ENCODE data around the gene TSPAN7.

DNA sequence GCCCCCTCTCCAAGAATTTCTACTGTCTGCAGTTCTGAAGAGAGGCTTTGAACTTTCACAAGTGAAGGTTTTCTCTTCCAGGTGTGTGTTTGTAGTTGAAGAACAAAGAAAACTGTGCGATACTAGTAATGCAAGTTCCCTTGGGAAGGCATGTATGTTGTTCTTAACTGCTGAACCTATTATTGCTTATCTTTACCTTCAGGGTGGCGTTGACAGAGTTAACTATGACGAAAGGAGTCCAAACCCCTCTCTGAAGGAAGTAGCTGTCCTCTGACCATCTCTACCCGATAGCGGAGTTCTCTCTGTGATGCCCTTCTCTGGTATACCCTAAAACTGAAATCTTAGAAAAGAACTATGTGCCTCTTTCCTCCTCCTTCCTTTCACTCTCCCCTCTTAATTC lies 79.9 kb downstream of the TSPAN7 start:
- TF ChIP-seq, protein P1, sequence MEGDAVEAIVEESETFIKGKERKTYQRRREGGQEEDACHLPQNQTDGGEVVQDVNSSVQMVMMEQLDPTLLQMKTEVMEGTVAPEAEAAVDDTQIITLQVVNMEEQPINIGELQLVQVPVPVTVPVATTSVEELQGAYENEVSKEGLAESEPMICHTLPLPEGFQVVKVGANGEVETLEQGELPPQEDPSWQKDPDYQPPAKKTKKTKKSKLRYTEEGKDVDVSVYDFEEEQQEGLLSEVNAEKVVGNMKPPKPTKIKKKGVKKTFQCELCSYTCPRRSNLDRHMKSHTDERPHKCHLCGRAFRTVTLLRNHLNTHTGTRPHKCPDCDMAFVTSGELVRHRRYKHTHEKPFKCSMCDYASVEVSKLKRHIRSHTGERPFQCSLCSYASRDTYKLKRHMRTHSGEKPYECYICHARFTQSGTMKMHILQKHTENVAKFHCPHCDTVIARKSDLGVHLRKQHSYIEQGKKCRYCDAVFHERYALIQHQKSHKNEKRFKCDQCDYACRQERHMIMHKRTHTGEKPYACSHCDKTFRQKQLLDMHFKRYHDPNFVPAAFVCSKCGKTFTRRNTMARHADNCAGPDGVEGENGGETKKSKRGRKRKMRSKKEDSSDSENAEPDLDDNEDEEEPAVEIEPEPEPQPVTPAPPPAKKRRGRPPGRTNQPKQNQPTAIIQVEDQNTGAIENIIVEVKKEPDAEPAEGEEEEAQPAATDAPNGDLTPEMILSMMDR (IDR thresholded peaks at IDR 0.05; ENCODE audit: insufficient read depth, low read length), result no peak
- no peak for TF ChIP-seq REST (IDR thresholded peaks at IDR 0.05; ENCODE audit: insufficient replicate concordance, low read depth)
- TF ChIP-seq POLR2AphosphoS5 (IDR thresholded peaks at IDR 0.05; ENCODE audit: low read depth), result no peak
